Tibial nerve (tissue), 4 donors: ENCODE results near the gene CCDC102B. TPM values are rescaled to one million over a fixed set of nuclear protein-coding genes. Genes with fewer than 3 reads are reported as not detected.

Experiments
- DNase-seq, 2 donors: peaks; one replicate each; pipeline ENCODE4 v3.0.0-alpha.2; 2019; ENCODE audit warnings: low spot score in 2 of 2
- H3K27ac ChIP-seq, 4 donors: fragments of 200-600 bp; sonication (generic) in 3 of 4; one replicate each; pipeline ENCODE4 v1.5.1; 2017 to 2019; ENCODE audit warnings: mild to moderate bottlenecking in 1 of 4
- H3K27me3 ChIP-seq, 2 donors: fragments of 200-600 bp; sonication (generic) in 1 of 2; one replicate each; pipeline versions ENCODE4 v1.5.1 to v1.6.0; 2017 to 2019
- H3K36me3 ChIP-seq, 3 donors: fragments of 200-600 bp; sonication (generic); one replicate each; pipeline ENCODE4 v1.5.1; 2018 to 2019
- H3K4me1 ChIP-seq, 4 donors: fragments of 200-600 bp; sonication (generic) in 3 of 4; one replicate each; pipeline ENCODE4 v1.5.1; 2017 to 2019
- H3K4me3 ChIP-seq, 4 donors: fragments of 200-600 bp; sonication (generic) in 3 of 4; one replicate each; pipeline ENCODE4 v1.5.1; 2017 to 2019; ENCODE audit warnings: mild to moderate bottlenecking in 1 of 4, moderate library complexity in 1 of 4
- H3K9me3 ChIP-seq, 4 donors: fragments of 200-600 bp; sonication (generic) in 3 of 4; one replicate each; pipeline ENCODE4 v1.5.1; 2017 to 2019
- EP300 ChIP-seq, 2 donors: sonication (generic); formaldehyde crosslinking; IDR thresholded peaks; one replicate each; pipeline ENCODE4 v1.6.1; 2017; ENCODE audit warnings: antibody characterized with exemption in 2 of 2, mild to moderate bottlenecking in 1 of 2
- POLR2A ChIP-seq, 2 donors: fragments of 450-650 bp; IDR thresholded peaks; one replicate each; pipeline ENCODE4 v1.6.1; 2017; ENCODE audit warnings: antibody characterized with exemption in 2 of 2, mild to moderate bottlenecking in 2 of 2, moderate library complexity in 2 of 2
- WGBS, 2 donors: methylation state at CpG; one replicate each; pipeline ENCODE4 v1.1.5; 2018; 5-methylcytosine and 5-hydroxymethylcytosine counted together
- total RNA-seq, 4 donors: library from RNA; depleted of rRNA; stranded (reverse); fragments of >200 nt; gene quantifications; one replicate each; pipeline ENCODE4 v1.1.0, GENCODE V29; 2016
- TF ChIP-seq, protein P1 (sequence below), 5 experiments: fragments of 200-600 bp in 3 of 5; fragments of 450-650 bp in 2 of 5; sonication (generic) in 3 of 5; IDR thresholded peaks; one replicate each; pipeline ENCODE4 v1.5.1; 2016 to 2019; ENCODE audit warnings: antibody characterized with exemption in 5 of 5, mild to moderate bottlenecking in 3 of 5, moderate library complexity in 2 of 5

The CCDC102B gene
- total RNA-seq, 4 donors from 2014 or later = 5.7 to 27.5 (median 15.3) TPM

DNA sequence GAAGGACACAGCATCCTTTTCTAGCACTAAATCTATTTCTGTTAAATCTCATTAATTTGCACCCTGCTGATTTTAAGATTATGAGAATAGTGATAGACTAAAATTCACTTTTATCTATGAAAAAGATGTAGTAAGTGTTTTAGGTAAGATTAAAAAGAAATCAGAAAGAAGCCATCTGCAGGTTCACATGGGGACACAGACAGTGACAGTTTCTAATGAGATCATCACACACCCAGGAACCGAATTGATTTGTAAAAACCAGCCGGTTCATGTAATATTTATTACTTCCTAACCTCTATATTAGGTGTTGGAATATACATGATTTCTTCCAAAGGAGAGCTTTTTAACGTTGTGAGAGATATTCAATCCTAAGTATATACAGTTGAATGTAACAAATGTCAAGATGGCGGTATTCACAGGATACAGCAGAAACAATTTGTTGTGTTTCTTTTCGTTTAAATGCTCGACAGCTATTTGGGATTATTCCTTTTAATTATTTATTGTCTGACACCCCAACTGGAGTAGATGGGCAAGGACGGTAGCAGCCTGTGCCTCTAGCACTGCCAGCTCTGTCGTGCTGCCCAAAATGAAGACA, 223.4 kb downstream of the CCDC102B start:
- 89% methylated on average over 8 of the region's 8 CpGs for WGBS, 2 donors
- no peaks in the 10 kb centered on the region for H3K36me3 ChIP-seq
- H3K27ac ChIP-seq = no peak overlapping the region
- TF ChIP-seq EP300 (IDR thresholded peaks at IDR 0.05) (no peak), POLR2A (IDR thresholded peaks at IDR 0.05) (no peak)
- TF ChIP-seq, protein P1, sequence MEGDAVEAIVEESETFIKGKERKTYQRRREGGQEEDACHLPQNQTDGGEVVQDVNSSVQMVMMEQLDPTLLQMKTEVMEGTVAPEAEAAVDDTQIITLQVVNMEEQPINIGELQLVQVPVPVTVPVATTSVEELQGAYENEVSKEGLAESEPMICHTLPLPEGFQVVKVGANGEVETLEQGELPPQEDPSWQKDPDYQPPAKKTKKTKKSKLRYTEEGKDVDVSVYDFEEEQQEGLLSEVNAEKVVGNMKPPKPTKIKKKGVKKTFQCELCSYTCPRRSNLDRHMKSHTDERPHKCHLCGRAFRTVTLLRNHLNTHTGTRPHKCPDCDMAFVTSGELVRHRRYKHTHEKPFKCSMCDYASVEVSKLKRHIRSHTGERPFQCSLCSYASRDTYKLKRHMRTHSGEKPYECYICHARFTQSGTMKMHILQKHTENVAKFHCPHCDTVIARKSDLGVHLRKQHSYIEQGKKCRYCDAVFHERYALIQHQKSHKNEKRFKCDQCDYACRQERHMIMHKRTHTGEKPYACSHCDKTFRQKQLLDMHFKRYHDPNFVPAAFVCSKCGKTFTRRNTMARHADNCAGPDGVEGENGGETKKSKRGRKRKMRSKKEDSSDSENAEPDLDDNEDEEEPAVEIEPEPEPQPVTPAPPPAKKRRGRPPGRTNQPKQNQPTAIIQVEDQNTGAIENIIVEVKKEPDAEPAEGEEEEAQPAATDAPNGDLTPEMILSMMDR (IDR thresholded peaks at IDR 0.05) = no peak
- DNase-seq = no peak
- H3K27me3 ChIP-seq = no peaks in the 10 kb centered on the region
- H3K9me3 ChIP-seq = no peaks in the 10 kb centered on the region
- no peaks in the 10 kb centered on the region for H3K4me1 ChIP-seq
- no peak overlapping the region for H3K4me3 ChIP-seq

DNA sequence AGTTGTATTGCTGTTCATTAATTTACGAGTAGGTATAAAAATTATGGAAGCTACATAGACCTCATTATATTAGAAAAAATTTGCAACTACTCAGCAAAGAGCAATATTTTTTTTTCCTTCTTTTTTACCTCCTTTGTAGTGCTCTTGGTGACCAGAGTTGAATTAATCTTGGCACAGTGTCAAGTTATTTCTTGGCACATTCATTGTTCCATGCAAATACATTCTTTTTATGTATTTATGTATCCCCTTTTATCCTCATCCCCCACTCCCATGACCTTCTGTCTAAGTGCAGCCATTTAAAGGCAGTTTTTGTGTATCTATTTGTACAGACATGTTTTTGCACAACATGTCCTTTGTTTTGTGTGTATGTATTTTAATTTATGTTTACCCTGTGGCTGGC, 224.5 kb downstream of the CCDC102B start:
- 35 to 53% methylated on average over 1 of the region's 1 CpG for WGBS, 2 donors
- no peak for DNase-seq
- TF ChIP-seq POLR2A (IDR thresholded peaks at IDR 0.05) = no peak
- TF ChIP-seq EP300 (IDR thresholded peaks at IDR 0.05) = no peak
- TF ChIP-seq, protein P1 (IDR thresholded peaks at IDR 0.05) = no peak
- no peaks in the 10 kb centered on the region for H3K27me3 ChIP-seq
- no peak overlapping the region for H3K4me3 ChIP-seq
- H3K9me3 ChIP-seq = no peaks in the 10 kb centered on the region
- no peaks in the 10 kb centered on the region for H3K36me3 ChIP-seq
- no peaks in the 10 kb centered on the region for H3K4me1 ChIP-seq
- H3K27ac ChIP-seq = no peak overlapping the region

DNA sequence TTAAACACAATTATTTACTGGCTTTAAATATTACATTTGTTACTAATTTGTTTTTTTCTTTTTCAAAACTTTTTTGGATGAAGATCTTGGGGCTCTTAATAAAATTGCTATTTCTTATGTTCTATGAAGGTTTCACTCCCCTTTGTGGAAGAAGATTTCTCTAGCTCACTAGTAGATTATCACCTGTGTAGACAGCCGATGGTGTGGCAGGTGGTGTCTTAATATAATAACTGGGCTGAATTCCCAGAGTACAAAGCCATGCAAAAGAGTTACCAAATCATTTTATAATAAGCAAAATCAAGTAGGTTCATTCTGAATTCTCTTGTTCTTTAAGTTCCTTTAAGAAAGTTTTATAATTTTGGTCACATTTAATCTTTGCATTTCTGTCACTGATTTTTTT, 233.7 kb downstream of the CCDC102B start:
- Histone ChIP-seq H3K4me3 (no peak overlapping the region), H3K36me3 (no peaks in the 10 kb centered on the region), H3K27me3 (no peaks in the 10 kb centered on the region), H3K4me1 (no peaks in the 10 kb centered on the region), H3K27ac (no peak overlapping the region), H3K9me3 (no peaks in the 10 kb centered on the region)
- no peak for DNase-seq
- TF ChIP-seq, protein P1 (IDR thresholded peaks at IDR 0.05) = no peak
- TF ChIP-seq EP300 (IDR thresholded peaks at IDR 0.05) = no peak
- no peak for TF ChIP-seq POLR2A (IDR thresholded peaks at IDR 0.05)
- WGBS, 2 donors = 84 to 98% methylated on average over 1 of the region's 1 CpG

DNA sequence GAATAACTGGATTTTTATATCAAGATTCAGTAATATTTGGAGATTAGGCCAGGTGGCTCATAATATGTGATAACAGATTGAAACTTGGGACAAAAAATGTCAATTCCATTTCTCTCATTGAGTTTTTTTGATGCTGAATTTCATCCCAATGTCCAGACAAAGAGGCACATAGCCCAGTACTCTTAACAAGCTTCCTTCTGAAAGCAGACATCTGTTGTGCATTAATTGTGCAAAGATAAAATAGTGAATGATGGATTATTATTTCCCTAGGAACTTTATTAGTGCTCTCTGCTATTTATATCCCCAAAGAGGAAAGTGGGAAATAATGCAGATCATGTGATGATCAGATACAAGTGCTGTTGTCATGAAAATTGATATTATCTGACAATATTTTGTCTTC, 234.1 kb downstream of the CCDC102B start:
- H3K4me1 ChIP-seq = no peaks in the 10 kb centered on the region
- no peaks in the 10 kb centered on the region for H3K9me3 ChIP-seq
- H3K27me3 ChIP-seq = no peaks in the 10 kb centered on the region
- H3K36me3 ChIP-seq = no peaks in the 10 kb centered on the region
- DNase-seq = no peak
- TF ChIP-seq POLR2A (IDR thresholded peaks at IDR 0.05) = no peak
- TF ChIP-seq EP300 (IDR thresholded peaks at IDR 0.05) = no peak
- TF ChIP-seq, protein P1 (IDR thresholded peaks at IDR 0.05) = no peak
- H3K4me3 ChIP-seq = no peak overlapping the region
- no peak overlapping the region for H3K27ac ChIP-seq

DNA sequence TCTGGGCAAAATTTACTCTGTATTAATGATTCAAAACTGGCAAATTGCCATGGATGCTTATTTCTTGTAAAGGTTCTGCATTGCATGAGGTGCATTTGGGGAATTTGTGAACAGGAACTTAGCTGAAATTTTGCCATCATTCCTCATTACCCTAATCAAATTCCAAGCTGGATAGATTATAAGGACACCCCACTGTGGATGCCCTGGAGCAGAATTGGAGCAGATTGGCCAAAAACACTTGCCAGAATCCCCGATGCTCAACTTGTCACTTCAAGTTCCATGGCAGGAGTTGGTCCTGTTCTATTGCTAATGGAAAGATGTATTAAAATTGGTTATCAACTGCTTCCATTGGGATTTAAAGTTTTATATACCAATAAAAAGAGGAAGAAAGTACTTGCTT, 237.9 kb downstream of the CCDC102B start:
- TF ChIP-seq POLR2A (IDR thresholded peaks at IDR 0.05) = no peak
- TF ChIP-seq EP300 (IDR thresholded peaks at IDR 0.05) = no peak
- TF ChIP-seq, protein P1 (IDR thresholded peaks at IDR 0.05) = no peak
- DNase-seq = no peak
- H3K36me3 ChIP-seq = no peaks in the 10 kb centered on the region
- WGBS, 2 donors = 91 to 92% methylated on average over 1 of the region's 1 CpG
- H3K4me3 ChIP-seq = no peak overlapping the region
- no peak overlapping the region for H3K27ac ChIP-seq
- H3K9me3 ChIP-seq = no peaks in the 10 kb centered on the region
- H3K27me3 ChIP-seq = no peaks in the 10 kb centered on the region
- H3K4me1 ChIP-seq = no peaks in the 10 kb centered on the region
